ENCODE results near the gene HSD17B1. TPM values are rescaled to one million over a fixed set of nuclear protein-coding genes. Genes with fewer than 3 reads are reported as not detected.

HSD17B1 gene
- total RNA-seq, 4 donors from 2014 or later, result 0.41 to 2.2 (median 0.95) TPM; not detected in 1

GRCh38 chr17:42573095-42573494 is 20.4 kb downstream of the HSD17B1 start:
- Histone ChIP-seq H3K4me1 (peaks cover 5 to 21% (median 14%) of the 10 kb centered on the region in 4 donors), H3K4me3 (no peak overlapping the region), H3K27ac (no peak overlapping the region), H3K36me3 (peaks cover 0 to 56% (median 30%) of the 10 kb centered on the region in 4 donors), H3K27me3 (no peaks in the 10 kb centered on the region), H3K9me3 (no peaks in the 10 kb centered on the region)
- in situ Hi-C loops (cut with MboI; ENCODE audit: low pct_ligation_motif_present in 1 of 4, low pct_unique_long_range_greater_than_20kb in 1 of 4, low sequenced_read_pairs in 3 of 4), result no loop called here
- TF ChIP-seq POLR2A (IDR thresholded peaks at IDR 0.05) (no peak), EP300 (IDR thresholded peaks at IDR 0.05; ENCODE audit: low read depth) (no peak), CTCF (IDR thresholded peaks at IDR 0.05) (no peak), POLR2AphosphoS5 (IDR thresholded peaks at IDR 0.05) (no peak)
- DNase-seq, result peak; percentile 1
- intact Hi-C loops (cut with DNase I; ENCODE audit: low total_unique reads), result no loop called here
- WGBS, 2 donors (ENCODE audit: low coverage in 1 of 2), result 71 to 77% methylated on average over 4 of the region's 4 CpGs

GRCh38 chr17:42574463-42574862 is 21.7 kb downstream of the HSD17B1 start:
- no peaks in the 10 kb centered on the region for H3K27me3 ChIP-seq
- in situ Hi-C loops (cut with MboI; ENCODE audit: low pct_ligation_motif_present in 1 of 4, low pct_unique_long_range_greater_than_20kb in 1 of 4, low sequenced_read_pairs in 3 of 4), result no loop called here
- DNase-seq, result no peak
- H3K9me3 ChIP-seq, result no peaks in the 10 kb centered on the region
- peaks cover 0 to 47% (median 21%) of the 10 kb centered on the region in 4 donors for H3K36me3 ChIP-seq
- H3K4me3 ChIP-seq, result no peak overlapping the region
- TF ChIP-seq CTCF (IDR thresholded peaks at IDR 0.05) (no peak), POLR2A (IDR thresholded peaks at IDR 0.05) (no peak), EP300 (IDR thresholded peaks at IDR 0.05; ENCODE audit: low read depth) (no peak), POLR2AphosphoS5 (IDR thresholded peaks at IDR 0.05) (no peak)
- no peak overlapping the region for H3K27ac ChIP-seq
- 60 to 77% methylated on average over 1 to 3 of the region's 3 CpGs for WGBS, 2 donors (ENCODE audit: low coverage in 1 of 2)
- intact Hi-C loops (cut with DNase I; ENCODE audit: low total_unique reads), result no loop called here
- peaks cover 11 to 23% (median 14%) of the 10 kb centered on the region in 4 donors for H3K4me1 ChIP-seq

GRCh38 chr17:42577140-42577531 is 24.4 kb downstream of the HSD17B1 start:
- Histone ChIP-seq H3K36me3 (peaks cover 0 to 32% (median 15%) of the 10 kb centered on the region in 4 donors), H3K4me1 (peaks cover 11 to 23% (median 14%) of the 10 kb centered on the region in 4 donors), H3K27me3 (no peaks in the 10 kb centered on the region), H3K9me3 (no peaks in the 10 kb centered on the region), H3K27ac (peak overlapping the region; percentile 87 to 96 (median 91)), H3K4me3 (peak overlapping the region; percentile 27 to 71 (median 60))
- TF ChIP-seq CTCF (IDR thresholded peaks at IDR 0.05), result no peak
- no peak for TF ChIP-seq POLR2AphosphoS5 (IDR thresholded peaks at IDR 0.05)
- no peak for TF ChIP-seq POLR2A (IDR thresholded peaks at IDR 0.05)
- no peak for TF ChIP-seq EP300 (IDR thresholded peaks at IDR 0.05; ENCODE audit: low read depth)
- 5% methylated on average over 18 of the region's 18 CpGs; no CpG with 5 or more reads in 1 of the 2 donors for WGBS, 2 donors (ENCODE audit: low coverage in 1 of 2)
- in situ Hi-C loops (cut with MboI; ENCODE audit: low pct_ligation_motif_present in 1 of 4, low pct_unique_long_range_greater_than_20kb in 1 of 4, low sequenced_read_pairs in 3 of 4) (loop anchor here in 3 of 4 donors (25.0 kb wide), 1 partner anchor 110 kb away; the partner anchor contains the start of genes CCR10 (in 3 of the 3), CNTNAP1 (in 3 of the 3) and PLEKHH3 (in 3 of the 3)), intact Hi-C loops (cut with DNase I; ENCODE audit: low total_unique reads) (no loop called here)
- DNase-seq, result no peak

DNA sequence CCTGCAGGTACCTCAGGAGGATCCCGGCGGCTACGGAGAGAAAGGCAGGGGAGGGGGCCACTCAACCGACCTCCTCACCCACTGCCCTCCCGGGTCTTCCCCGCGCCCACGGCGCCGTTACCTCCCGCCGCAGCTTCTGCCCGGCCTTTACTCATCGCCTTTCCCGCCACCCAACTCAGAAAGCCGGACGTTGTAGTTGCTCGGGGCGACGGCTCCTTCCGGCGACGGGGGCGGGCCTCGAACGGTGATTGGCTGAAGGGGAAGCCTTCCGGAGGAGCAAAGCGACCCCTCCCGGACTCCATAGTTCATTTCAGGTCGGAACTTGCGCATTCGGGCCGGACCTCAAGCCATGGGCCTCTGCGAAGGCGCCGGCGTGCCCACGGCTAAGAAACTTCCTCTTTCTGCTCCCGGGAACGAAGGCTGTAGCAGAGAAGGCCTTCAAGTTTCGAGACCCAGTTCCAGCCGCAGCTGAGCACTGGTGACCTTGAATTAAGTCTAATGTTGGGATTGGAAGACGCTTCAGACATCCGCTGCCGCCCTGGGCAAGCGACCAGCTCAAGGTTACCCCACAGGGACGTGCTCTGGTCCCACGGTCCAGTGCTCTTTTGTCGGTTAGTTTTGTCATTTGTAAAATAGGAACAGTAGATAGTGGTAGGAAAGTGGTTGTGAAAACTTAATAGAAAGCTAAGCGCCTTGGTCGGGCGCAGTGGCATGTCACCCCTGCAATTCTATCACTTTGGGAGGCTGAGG is 25.0 kb downstream of the HSD17B1 start, which contains the start of gene PSMC3IP:
Gene PSMC3IP, minus strand, starts transcription at position 198 of the 750 bp plus-strand sequence. Its CDS starts 43 bp downstream, at position 155.
- in situ Hi-C loops (cut with MboI; ENCODE audit: low pct_ligation_motif_present in 1 of 4, low pct_unique_long_range_greater_than_20kb in 1 of 4, low sequenced_read_pairs in 3 of 4) (loop anchor here in 3 of 4 donors (25.0 kb wide), 1 partner anchor 110 kb away; the partner anchor contains the start of genes CCR10 (in 3 of the 3), CNTNAP1 (in 3 of the 3) and PLEKHH3 (in 3 of the 3)), intact Hi-C loops (cut with DNase I; ENCODE audit: low total_unique reads) (loop anchor here (2.0 kb wide), 1 partner anchor 107 kb away; no protein-coding TSS in a partner anchor)
- WGBS, 2 donors (ENCODE audit: low coverage in 1 of 2), result 1% methylated on average over 51 of the region's 52 CpGs; no CpG with 5 or more reads in 1 of the 2 donors
- Histone ChIP-seq H3K9me3 (no peaks in the 10 kb centered on the region), H3K27ac (peak within 1 kb of the TSS; percentile 87 to 96 (median 91)), H3K27me3 (no peaks in the 10 kb centered on the region), H3K4me1 (peaks cover 11 to 23% (median 14%) of the 10 kb centered on the region in 4 donors), H3K36me3 (peaks cover 0 to 33% (median 15%) of the 10 kb centered on the region in 4 donors), H3K4me3 (peak within 1 kb of the TSS; percentile 27 to 71 (median 60))
- no peak for TF ChIP-seq EP300 (IDR thresholded peaks at IDR 0.05; ENCODE audit: low read depth)
- TF ChIP-seq POLR2A (IDR thresholded peaks at IDR 0.05), result peak; percentile 82
- peak in 4 of 5 experiments; percentile 28 to 61 (median 48) for TF ChIP-seq CTCF (IDR thresholded peaks at IDR 0.05)
- TF ChIP-seq POLR2AphosphoS5 (IDR thresholded peaks at IDR 0.05), result peak; percentile 92 to 95 (median 93)
- DNase-seq, result peak; percentile 97
